GM18868 (cell line): ENCODE data around the gene TMEM255B.
"Not testable (repeated sequence)": the region's sequence is repeated elsewhere in the genome, so short reads cannot be mapped to it uniquely, and the experiment has no call there.

Experiments used
- ATAC-seq: cut with Tn5 transposase; IDR thresholded peaks from one replicate; pipeline ENCODE4 v1.9.1; 2021; ENCODE audit warnings: mild to moderate bottlenecking, moderate library complexity; ENCODE audit not compliant: unreplicated experiment

Gene TMEM255B

DNA sequence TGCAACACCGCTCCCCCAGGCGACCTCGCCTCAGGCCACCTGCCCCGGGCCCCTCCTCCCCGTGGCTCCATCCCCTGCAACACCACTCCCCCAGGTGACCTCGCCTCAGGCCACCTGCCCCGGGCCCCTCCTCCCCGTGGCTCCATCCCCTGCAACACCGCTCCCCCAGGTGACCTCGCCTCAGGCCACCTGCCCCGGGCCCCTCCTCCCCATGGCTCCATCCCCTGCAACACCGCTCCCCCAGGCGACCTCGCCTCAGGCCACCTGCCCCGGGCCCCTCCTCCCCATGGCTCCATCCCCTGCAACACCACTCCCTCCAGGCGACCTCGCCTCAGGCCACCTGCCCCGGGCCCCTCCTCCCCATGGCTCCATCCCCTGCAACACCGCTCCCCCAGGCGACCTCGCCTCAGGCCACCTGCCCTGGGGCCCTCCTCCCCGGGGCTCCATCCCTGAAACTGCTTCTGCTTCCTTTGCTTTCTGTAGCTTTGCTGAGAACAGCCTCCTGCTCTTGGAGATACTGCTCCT, 71.5 kb downstream of the TMEM255B start:
- ATAC-seq: not testable (repeated sequence)

DNA sequence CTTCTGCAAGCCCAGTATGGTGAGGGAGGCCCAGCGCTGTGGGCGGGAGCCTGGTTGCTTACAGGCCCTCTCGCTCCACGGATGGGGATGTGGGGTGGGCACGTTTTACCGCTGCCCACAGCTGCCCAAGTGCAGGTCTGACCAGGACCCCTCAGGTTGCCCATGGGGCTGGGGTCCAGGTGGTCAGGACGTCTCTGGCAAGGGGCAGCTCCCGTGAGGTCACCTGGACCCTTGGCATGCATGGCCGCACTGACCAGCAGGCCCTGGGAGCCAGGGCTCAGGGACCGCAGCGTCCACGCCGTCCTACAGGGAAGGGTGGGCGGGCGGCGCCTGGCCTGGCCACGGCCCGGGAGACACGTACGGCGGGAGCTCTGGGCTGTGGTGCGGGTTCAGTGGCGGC, 72.0 kb downstream of the TMEM255B start:
- no peak for ATAC-seq

DNA sequence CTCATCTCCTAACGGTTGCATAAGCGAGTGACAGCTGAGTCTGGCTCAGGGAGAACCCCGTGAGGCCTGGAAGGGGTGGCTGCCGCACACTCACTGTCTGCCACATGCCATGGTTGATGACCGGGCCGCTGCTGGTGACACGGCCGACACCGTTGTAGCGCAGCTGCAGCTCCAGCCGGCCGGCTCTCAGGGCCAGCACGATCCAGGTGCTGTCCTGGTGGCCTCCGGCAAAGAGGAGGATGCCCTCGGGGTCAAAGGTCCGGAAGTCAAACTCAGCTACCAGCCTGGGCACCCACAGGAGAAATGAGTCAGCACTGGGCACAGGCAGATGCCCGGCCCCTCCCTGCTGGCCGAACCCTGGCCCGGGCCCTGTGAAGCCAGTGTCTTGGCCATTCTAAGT, 73.2 kb downstream of the TMEM255B start:
- ATAC-seq: no peak

DNA sequence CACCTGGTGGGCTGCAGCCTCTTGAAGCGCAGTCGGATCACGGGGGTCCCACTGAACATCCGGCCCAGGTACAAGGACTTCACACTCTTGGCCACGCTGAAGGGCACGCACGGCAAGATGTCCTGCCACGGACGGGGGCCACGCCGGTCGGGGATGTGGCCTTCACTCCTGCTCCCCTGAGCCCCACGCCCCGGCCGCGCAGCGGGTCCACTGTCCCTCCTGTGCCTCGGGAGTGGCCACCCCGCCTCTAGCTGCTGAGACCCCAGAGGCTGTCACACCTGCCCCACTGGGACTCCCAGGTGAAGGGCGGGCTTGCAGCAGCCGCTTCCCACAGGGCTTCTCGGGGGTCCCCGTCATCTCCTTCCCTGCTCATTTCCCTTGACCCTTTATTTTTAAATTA, 73.6 kb downstream of the TMEM255B start:
- no peak for ATAC-seq

DNA sequence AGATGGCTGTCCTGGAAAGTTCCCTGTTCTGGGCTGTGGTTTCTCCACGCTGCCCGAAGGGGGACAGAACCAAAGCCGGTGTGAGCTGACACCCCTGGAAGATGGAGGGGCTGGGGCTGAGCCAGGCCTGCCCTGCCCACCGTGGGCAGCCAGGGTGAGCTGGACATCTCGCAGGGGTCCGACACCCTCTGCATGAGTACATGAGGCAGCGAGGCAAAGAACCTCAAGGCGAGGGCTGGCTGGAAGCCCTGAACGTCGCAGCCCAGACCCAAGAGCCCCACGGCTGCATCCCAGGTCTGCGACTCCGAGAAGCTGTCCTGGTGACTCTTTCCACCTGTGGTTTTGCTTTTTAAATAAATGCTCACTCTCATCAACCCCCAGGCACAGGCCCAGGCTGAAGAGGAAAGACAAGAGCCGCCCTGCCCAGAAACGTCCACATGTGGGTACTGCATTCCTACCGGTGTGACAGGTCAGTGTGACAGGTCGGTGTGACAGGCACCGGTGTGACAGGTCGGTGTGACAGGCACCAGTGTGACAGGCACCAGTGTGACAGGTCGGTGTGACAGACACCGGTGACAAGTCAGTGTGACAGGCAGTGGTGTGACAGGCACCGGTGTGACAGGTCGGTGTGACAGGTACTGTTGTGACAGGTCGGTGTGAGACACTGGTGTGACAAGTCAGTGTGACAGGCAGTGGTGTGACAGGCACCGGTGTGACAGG, 74.2 kb downstream of the TMEM255B start:
- ATAC-seq: no peak

DNA sequence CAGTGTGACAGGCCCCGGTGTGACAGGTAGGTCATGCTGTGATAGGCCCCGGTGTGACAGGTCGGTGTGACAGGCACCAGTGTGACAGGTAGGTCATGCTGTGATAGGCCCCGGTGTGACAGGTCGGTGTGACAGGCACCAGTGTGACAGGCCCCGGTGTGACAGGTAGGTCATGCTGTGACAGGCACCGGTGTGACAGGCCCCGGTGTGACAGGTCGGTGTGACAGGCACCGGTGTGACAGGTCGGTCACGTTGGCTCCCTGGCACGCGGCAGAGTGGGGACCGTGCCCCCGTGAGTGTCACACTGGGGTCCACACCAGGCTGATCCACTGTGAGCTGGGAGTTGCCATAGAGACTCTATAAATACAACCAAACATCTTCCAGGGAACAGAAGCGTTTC, 75.0 kb downstream of the TMEM255B start:
- ATAC-seq: not testable (repeated sequence)

DNA sequence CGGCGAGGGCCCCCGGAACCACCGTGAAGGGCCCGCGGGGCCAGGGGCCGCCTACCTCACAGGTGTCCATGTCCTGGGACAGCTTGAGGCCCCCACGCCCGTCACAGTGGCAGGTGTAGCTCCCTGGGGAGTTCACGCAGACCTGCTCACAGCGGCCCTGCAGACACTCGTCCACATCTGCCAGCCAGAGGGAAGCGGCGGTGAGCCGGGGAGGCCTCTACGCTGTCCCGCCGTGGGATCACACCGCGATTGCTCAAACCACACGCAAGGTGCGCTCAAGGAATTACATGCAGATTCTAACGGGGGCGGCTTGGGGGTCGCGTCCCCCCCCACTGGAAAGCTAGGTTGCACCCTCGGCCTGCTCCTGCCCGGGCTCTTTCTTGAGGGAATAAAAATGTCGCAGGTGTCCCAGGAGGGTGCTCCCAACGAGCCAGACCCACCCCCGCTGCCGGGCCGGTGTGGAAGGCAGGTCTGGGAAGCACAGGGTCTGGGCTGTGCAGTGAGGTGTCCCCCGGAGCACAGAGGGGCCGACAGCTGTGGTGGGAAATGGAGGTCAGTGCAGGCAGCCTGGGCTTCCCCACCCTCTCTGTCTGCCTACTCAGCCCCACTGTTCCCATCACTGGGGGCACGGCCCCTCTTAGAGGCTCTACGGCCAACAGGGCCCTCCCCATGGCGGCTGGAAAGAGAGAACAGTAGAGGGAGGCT, 75.6 kb downstream of the TMEM255B start:
- ATAC-seq: no peak

DNA sequence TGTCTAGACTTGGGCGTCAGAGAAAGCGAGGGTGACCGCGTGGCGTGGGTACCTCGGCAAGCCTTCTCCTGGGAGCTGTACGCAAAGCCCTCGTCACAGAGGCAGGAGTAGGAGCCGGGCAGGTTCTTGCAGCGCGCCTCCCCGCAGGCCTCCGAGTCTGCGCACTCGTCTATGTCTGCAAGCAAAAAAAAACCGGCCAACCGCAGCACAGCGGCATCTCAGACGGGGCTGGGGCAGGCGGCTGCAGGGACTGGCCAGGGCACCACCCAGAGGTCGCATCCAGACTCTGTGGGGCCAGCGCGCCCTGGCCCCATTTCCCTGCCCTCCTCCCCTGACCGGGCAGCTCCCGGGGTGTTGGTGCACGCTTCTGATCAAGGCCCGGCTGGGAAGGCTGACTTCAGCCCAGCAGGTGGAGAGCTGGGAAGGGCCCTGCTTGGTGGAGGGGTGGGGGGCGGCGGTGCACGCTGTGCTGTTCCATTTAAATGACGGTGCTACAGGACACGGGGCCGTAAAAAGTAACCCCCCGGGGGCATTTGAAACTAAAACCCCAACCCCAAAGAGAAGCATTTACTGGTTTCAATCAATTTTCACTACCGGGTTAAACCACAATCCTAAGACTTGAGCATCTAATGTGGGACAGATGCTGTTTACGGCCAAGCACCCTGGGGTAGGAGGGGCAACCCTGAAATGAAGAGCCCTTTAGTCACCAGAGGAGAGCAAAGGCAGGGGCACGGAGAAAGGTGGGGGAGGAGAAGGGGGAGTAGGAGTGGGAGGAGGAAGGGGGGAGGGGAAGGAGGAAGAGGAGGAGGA, 76.6 kb downstream of the TMEM255B start:
- ATAC-seq: no peak

DNA sequence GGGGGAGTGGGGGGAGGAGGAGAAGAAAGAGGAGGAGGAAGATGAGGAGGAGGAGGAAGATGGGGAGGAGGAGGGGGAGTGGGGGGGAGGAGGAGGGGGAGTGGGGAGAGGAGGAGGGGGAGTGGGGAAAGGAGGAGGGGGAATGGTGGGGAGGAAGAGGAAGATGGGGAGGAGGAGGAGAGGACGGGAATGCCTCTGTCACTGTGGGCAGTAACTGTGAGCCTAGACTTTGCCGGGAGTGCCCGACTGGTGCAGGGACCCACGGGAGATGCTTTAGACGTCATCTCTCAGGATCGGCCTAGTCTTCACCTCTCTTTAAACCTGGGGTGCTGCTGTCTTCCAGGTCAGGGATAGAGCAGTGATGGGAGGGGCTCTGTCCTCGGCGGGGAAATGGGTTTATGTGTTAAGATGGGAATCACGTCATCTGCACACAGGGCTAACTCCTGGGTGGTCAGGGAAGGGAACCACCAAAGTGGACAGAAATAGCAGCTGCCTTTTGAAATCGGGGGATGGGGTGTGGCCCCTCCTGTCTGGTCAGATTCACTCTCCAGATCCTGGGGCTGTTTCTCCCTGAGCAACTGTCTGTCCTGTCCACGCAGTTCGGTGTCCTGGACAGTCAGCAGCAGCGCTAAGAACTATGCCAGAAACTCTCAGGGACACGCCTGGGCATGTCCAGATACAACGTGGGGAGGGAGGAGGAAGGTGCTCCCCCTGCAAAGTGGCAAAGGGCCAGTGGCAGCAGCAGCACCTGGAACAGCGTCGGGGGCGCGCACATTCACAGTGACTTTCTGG, 77.9 kb downstream of the TMEM255B start:
- ATAC-seq: no peak

DNA sequence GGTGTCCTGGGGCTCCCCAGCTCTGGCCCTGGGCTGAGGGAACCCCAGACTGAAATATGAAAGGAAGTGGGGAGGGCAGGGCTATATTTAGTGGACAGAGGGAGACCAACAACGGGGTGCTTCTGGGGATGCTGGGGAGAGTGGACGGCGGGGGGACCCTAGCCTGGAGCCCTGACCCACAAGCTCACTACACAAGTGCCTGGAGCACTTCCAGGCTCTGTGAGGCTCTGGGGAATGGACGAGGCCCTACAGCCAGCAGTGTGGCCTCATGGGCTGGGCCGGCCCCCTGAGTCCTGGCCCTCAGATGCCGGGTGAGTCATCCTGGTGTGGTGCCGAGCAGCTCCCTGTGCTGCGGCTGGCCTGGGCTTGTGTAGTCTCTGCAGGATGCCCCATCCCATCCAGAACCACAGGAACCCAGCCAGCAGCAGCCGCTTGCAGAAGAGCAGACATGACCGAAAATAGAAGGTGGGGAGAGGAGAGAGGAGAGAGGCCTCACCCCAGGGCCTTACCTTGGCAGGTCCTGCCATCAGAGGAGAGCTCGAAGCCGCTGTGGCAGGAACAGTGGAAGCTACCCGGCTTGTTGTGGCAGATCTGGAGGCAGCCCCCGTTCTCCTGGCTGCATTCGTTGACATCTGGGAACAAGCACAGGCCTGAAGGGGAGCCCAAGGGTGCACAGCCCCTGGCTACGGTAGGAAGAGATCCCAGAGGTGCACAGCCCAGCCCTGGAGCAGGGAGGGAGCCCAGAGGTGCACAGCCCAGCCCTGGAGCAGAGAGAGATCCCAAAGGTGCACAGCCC, 78.7 kb downstream of the TMEM255B start:
- no peak for ATAC-seq

DNA sequence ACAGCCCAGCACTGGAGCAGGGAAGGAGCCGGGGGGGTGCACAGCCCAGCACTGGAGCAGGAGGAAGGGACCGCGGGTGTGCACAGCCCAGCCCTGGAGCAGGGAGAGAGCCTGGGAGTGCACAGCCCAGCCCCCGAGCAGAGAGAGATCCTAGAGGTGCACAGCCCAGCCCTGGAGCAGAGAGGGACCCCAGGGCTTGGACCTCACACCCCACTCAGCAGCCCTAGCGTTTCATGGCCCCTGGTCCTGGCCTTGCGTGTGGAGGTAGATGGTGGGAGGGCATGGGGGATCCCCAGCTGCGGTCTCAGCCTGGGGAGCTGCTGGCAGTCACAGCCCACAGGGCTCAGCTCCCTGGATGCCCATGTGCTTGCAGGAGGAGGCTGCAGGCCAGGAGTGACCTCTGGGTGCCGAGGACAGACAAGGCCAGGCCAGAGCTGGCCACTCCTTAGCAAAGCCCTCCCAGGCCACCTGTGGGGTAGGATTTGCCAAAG, 79.7 kb downstream of the TMEM255B start:
- peak; percentile 43 for ATAC-seq

DNA sequence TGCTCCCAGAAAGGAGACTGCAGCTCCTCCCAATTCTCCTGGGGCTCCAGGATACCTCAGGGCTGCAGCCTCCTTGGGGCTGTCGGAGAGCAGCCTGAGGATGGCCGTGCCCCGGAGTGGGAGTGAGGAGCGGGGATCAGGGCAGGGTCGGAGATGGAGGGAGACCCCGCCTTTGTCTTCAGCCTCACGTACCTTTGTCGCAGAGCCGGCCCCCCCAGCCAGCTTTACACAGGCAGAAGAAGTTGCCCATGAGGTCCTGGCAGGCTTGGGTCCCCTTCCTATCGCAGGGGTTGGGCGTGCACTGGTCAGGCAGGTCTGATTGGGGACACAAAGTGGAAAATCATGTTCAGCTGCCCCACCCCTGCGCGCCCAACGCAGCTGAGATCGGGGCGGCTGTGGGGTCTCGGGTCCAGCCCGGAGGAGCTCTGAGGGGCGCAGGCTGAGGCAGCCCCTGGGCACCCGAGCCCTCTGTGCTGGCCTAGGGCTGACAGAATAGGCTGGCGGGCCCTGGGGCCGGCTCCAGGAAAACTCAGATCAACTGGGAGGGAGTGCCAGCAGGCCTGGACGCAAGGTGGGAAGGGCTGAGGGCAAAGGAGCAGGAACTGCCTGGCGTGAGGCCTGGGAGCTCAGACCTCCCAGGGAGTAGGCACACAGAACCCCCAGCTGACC, 80.6 kb downstream of the TMEM255B start:
- ATAC-seq: no peak

DNA sequence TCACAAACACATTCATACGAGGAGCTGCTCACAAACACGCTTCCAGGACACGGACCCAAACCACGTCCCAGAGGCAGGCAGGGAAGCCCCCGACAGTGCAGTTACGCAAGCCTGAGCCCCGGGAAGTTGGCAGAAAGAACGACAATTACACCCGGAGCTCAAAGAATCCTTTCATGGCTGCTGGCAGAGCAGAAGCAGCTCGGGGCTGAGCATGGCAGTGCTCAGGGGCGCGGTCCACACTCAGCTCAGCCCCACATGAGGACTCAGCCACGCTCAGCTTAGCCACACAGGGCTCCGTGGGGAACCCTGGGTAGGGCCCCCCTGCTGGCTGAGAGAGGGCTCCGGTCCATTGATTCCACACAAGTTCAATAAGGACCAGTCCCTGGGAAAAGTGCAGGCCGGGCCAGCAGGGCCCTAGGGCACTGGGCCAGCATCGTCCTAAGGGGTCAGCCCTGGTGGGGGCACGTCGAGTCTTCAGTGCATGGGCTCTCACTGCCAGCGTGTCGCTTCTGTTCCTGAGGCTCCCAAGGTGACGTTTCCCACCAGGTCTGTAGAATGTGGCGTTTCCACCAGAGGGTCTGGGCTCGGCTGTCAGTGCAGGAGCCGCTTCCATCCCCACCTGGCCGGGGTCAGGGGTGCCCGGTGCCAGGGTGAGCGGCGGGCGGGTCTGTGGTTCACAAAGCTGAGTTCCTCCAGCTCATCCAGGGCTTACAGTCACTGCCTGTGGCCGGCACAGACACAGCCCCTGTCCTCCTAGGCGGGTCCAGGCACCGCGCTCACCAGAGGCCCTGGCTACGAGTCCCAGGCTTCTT, 81.7 kb downstream of the TMEM255B start:
- no peak for ATAC-seq

DNA sequence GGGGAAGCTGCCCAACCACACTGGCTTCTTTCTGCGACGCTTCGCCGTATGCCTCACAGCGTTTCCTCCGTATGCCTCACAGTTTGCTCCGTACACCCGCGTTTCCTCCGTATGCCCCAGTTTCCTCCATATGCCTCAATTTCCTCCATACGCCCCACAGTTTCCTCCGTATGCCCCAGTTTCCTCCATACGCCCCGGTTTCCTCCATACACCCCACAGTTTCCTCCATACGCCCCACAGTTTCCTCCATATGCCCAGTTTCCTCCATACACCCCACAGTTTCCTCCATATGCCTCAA, 82.3 kb downstream of the TMEM255B start:
- ATAC-seq: no peak

DNA sequence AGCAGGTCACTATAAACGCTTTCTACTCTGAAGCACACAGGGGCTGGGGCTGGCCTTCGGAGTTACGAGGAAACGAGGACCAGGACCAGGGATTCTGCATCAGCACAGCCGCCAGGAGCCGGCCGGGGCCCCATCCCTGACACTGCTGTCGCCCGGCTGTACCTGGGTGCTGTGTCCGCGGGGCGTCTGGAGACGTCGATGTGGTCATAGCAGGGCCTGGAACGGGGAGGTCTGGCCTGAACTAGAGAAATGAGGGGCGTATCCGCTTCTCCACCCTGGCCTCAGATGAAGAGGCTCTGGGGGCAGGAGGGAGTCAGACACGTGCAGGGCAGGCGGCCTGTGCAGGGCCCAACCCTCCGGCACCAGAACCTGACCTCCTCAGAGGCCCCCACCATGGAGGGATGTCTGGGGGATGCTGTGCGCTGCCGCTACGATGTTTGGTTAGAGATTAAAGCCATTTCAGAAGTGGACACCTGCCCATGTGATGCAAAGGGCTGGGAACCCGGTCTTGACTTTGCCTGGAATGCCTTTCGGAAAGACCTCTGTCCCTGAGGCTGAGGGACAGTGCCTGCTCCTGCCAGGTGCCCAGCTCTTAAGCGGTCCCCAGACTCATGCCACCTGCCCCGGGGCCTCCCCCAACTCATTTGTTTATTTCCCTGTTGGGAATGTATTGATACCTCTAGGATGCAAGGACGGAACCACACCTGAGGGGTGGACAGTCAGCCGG, 83.5 kb downstream of the TMEM255B start:
- no peak for ATAC-seq

DNA sequence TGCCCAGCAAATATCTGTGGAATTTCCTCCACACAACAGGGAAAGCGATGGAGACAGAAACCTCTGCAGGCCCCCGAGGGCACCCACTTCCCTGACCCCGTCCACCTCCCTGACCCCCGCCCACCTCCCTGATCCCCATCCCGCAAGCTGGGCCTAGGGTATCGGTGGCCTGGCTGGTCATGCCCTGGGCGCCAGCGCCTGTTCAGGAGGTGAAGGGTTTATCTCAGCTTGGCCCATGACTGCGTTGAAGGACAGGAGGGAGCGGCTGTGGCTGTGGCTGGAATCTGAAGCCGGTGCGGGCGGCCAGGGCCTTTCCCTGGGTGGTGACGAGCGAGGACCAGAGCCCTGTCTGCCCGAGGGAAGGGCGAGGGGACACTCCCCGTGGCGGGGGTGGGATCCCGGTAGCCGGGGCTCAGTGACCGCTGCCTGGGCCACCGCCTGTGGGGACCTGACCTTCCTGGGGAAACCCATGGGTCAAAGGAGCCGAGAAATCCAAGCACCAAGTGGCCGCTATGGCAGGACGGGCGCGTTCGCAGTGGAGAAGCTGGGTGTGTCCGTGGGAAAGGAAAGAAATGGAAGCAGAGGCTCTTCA, 84.1 kb downstream of the TMEM255B start:
- no peak for ATAC-seq

DNA sequence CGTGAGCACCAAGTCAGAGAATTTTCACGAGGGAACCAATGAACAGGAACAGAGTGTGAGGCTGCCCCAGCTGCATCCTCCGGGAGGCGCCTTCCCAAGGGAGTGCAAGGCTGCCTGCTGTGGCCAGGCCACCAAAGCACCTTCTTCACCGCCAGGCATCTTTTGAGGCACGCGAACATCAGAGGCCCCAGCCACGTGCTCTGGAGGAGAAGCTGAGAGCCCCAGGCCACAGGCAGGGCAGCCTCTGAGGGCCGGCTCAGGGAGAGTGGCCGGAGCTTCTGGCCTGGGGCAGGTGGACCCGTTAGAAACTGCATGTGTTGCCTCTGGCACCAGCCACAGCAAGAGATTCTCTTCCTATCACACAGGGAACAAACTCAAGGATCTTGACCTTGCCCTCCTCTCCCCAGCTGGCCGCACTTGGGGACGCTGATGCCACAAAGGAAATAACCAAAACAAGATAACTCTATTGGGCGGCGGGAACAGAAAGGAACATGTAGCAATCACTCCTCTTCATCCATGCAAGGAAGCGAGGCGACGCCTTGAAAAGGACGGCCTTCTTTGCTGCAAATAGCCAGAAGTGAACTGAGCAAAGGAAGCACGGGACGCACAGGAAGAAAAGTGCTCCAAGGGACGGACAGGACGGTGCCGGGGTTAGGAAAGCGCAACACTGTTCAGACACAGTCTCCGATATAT, 85.0 kb downstream of the TMEM255B start:
- ATAC-seq: no peak
